Fibroblast of mammary gland (primary cell): ENCODE measurements around the gene FAM171A2.

Experiments used
- DNase-seq: peaks from one replicate; pipeline ENCODE4 v3.0.0-alpha.2; 2010; ENCODE audit warnings: low read depth
- H3K4me3 ChIP-seq: 2 replicates; pipeline ENCODE4 v1.5.1; 2011; ENCODE audit warnings: low read depth, mild to moderate bottlenecking, low read length, moderate library complexity; ENCODE audit not compliant: control insufficient read depth
- TF ChIP-seq, protein P1 (sequence below): conservative IDR thresholded peaks from 2 replicates; pipeline ENCODE4 v1.5.1; 2011; ENCODE audit warnings: low read depth, low read length, inconsistent platforms; ENCODE audit not compliant: control insufficient read depth, insufficient read depth

Gene FAM171A2

DNA sequence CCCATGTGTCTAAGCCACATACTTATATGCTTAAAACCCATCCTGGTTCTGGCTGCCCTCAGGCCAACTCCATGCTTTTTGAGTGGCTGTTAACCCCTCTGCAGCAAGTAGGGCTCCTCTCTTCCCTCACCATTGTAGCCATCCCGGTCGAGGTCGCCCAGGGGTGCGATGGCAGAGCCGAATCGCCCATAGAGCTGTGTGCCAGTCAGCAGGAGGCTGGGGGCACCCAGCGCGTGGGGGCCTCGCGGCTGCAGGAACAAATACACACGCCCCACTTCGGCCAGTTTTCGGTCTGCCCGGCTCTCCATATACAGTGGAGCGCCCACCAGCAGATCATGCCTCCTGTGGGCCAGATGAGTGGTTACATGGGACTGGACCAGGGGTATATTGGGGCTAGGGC lies 19.7 kb upstream of the FAM171A2 start:
- TF ChIP-seq, protein P1, sequence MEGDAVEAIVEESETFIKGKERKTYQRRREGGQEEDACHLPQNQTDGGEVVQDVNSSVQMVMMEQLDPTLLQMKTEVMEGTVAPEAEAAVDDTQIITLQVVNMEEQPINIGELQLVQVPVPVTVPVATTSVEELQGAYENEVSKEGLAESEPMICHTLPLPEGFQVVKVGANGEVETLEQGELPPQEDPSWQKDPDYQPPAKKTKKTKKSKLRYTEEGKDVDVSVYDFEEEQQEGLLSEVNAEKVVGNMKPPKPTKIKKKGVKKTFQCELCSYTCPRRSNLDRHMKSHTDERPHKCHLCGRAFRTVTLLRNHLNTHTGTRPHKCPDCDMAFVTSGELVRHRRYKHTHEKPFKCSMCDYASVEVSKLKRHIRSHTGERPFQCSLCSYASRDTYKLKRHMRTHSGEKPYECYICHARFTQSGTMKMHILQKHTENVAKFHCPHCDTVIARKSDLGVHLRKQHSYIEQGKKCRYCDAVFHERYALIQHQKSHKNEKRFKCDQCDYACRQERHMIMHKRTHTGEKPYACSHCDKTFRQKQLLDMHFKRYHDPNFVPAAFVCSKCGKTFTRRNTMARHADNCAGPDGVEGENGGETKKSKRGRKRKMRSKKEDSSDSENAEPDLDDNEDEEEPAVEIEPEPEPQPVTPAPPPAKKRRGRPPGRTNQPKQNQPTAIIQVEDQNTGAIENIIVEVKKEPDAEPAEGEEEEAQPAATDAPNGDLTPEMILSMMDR, result no peak
- no peak overlapping the region for H3K4me3 ChIP-seq
- DNase-seq, result no peak

DNA sequence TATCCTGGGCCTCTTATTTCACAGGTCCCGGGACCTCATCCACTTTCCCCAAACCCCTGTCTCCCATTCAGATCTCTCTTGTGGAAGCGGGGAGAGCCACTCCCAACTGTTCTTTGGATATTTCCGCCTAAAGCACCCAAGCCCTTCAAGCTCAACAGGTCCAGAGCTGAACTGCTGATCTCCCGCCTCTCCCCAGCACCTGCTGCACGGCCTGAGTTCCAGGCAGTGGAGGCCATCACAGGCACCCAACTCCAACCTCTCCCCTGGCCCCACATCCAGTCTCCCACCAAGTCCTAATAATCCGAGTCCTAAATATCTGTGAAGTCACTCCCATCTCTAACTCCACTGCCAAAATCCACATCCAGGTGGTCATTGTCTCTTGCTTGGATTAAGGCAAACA lies 19.3 kb upstream of the FAM171A2 start:
- TF ChIP-seq, protein P1, result no peak
- H3K4me3 ChIP-seq, result no peak overlapping the region
- no peak for DNase-seq

GRCh38 chr17:44381810-44382305 lies 18.2 kb upstream of the FAM171A2 start:
- H3K4me3 ChIP-seq, result no peak overlapping the region
- DNase-seq, result no peak
- TF ChIP-seq, protein P1, result no peak

DNA sequence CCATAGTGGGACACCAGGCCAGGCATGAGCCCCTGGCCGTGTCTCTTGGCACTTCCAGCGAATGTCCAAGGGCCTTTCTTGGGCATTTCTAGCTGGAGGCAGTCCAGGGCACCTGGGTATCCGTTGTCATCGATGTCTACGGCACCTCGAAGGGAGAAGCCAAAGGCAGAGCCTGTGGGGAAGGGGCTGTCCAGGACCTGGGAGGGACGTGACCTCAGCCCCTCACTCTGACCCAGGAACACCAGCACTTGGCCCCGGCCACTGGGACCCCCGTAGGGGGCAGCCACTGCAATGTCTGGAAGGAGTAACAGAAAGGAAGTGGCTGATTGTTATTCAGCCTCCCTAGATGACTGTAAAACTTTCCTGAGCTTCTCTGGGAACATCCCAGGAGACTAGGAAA lies 17.1 kb upstream of the FAM171A2 start:
- TF ChIP-seq, protein P1, result no peak
- DNase-seq, result no peak
- no peak overlapping the region for H3K4me3 ChIP-seq

DNA sequence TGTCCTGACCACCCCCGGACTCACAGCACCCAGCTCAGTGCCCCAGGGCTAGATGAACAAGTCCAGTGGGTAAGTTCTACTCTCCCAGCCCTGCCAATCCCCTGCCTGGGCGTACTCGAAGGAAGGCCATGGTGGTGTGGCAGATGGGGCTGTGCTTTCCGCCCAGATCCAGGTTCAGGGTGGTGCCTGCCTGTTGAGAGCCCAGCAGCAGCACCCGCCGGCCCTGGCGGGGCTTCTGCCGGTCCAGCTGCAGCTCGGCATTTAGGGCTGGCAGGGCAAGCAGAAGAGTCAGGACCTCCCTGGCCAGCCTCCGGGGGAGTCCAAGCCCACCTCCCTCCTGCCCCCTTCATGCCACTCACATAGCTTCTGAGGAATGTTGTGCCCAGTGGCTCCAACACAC lies 16.2 kb upstream of the FAM171A2 start:
- H3K4me3 ChIP-seq, result no peak overlapping the region
- TF ChIP-seq, protein P1, result no peak
- no peak for DNase-seq

GRCh38 chr17:44378171-44378705 lies 14.6 kb upstream of the FAM171A2 start:
- TF ChIP-seq, protein P1, result no peak
- no peak overlapping the region for H3K4me3 ChIP-seq

GRCh38 chr17:44376779-44377178 lies 13.1 kb upstream of the FAM171A2 start:
- no peak overlapping the region for H3K4me3 ChIP-seq
- TF ChIP-seq, protein P1, result no peak
- DNase-seq, result no peak

More at GRCh38 chr17:44378171-44378705, 14.6 kb upstream of the FAM171A2 start:
- no peak for DNase-seq
